GM19025 (cell line): ENCODE measurements around the gene PPP2R3A.

Source experiments
- ATAC-seq: cut with Tn5 transposase; IDR thresholded peaks from one replicate; pipeline ENCODE4 v1.9.1; 2021; ENCODE audit warnings: mild to moderate bottlenecking, low read depth, moderate library complexity; ENCODE audit not compliant: unreplicated experiment

The PPP2R3A gene

DNA sequence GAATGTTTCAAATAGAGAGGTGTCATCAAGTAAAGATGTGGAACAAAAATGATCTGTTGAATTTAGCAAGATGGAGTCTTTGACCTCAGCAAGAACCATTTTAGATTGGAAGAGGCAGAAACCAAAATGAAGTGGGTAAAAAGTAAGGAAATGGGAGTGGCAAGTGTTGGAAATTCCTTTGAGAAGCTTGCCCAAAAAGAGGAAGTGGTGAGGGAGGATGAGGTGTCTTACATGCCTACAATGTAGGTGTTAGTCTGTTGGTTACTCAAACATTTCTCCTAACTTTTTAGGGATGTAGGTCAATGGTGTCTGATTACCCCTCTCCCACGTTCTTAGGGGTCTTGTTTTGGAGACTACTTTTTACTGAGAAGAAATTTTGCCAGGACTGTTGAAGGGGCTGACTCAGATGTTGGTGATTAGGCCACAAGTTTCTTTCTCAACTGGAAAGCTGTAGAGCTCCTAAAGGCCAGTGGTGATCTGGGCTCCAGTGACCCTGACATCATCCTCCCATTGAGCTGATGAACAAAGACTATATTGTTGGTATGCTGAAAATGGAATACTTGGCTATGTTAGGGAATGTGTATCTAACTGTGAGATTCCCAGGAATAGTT is 5.1 kb downstream of the PPP2R3A start:
- no peak for ATAC-seq

DNA sequence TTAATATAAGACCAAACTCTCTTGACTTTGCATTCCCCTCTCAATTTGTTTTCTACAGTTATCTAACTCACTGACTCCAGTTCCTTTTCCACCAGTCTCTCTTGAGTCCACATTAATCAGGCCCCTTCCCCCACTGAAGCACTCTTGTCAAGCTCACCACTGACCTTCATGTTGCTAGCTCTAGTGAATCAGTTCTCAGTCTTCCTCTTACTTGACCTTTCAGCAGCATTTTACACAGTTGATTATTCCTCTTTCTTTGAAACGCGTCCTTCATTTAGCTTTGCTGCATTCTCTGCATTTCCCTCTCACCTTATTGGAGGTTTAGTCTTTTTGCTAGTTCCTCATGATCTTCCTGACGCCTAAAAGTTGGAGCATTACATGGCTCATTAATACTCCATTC is 8.3 kb downstream of the PPP2R3A start:
- ATAC-seq = no peak

- ATAC-seq = no peak
These were observed 9.5 kb downstream of the PPP2R3A start for GRCh38 chr3:135975053-135975452.

DNA sequence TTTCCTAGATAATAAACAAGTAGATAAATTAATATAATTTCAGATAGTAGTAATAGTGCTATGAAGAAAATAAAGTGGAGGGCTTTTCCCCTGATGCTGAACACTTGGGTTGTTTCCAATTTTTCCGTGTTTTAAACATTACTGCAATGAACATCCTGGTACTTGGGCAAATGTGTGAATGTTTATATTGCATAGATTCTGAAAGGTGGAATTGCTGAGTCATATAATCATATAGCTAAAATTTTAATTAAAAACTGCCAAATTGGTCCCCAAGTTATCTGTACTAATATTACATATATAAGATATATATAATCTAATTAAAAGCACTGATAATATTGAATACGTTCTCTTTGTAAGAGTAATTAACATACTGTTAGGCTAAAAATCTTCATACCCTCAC is 10.0 kb downstream of the PPP2R3A start:
- no peak for ATAC-seq

- no peak for ATAC-seq
These were observed 14.8 kb downstream of the PPP2R3A start for GRCh38 chr3:135980343-135980742.

DNA sequence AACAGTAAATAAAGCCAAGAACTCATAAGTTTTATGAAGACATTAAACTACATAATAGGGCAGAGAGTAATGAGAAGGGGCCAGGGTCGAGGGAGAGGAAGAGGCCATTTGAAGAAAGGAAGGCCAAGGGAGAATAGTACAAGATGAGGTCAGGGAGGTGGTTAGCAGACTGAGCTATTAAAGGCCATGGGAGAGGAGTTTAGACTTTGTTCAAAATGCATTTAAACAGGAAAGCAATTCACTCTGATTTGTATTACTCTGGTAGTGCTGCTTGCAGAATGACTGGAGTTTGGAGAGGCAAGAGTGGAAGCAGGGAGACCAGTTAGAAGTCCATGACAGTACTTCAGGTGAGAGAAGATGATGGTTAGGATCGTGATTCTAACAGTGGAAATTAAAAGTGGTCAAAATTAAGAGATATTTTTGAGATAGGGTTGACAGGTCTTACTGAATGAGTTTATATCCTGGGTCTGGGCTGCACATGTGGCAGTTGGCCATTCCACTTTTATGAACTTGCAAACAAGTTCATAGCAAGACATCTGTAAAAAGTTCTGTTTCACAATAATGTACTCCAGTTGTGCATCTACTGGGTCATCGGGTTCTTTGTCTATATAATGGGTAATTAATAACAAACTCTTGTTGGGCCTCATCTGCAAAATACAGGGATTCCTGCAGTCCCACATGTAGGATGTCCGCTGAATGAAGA is 16.3 kb downstream of the PPP2R3A start:
- no peak for ATAC-seq

DNA sequence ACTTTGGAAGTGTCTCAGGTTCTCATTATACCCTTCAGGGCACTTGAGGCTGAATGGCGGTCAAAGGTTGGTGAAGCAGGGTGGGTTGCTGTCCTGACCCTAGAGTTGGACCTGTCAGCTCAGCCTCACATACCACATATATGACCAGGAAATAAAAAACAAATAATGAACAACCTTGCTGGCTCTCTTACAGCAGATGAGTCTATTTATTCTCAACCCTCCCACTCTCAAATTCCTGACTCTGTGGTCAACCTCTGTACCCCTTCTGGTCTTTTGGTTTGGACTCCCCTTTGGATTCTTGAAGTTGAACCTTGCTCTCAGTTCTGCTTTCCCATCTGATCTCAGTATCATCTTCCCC is 16.9 kb downstream of the PPP2R3A start:
- ATAC-seq = no peak

DNA sequence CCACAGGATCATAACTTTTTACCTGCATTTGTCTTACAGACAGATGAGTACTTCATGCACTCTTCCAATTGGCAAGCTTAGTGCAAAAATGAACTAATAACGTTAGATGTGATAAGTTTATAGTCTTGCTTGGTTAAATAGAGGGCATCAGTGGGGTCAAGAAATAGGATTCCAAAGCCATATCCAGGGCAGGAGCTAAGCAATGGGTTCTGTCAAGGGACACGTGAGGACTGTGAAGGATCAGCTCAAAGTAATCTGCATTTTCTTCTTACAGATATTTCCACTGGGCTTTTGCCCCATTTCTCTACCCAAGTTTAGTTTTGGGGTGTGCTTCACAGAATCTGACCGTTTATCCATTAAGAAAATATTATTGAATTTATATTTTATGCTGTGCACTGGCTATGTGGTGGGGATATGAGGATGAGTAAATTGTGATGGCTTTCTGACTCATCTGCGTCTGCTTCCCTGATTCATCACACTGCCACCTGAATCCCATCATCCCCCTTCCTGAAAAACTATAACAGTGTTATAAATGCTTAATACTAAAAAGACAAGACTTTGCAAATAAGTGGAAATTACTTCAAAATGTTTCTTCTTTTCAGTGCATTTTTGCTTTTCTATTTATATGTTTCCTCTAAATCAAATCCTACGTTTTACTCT is 17.5 kb downstream of the PPP2R3A start:
- ATAC-seq = no peak

DNA sequence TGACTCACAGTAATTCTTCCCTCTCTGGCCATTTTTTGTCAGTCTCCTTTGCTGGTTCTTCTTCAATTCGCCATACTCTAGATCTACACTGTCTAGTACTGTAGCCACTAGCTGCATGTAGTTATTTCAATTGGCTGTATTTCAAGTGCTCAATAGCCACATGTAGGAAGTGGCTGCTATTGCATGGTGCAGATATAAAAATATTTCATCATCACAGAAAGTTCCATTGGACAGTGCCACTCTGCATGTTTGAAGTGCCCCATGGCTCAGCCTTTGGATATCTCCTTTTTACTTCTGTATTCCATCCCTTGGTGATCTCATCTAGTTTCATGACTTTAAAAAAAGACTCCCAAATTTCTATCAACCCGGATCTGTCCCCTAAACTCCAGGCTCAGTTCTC is 22.1 kb downstream of the PPP2R3A start:
- no peak for ATAC-seq

DNA sequence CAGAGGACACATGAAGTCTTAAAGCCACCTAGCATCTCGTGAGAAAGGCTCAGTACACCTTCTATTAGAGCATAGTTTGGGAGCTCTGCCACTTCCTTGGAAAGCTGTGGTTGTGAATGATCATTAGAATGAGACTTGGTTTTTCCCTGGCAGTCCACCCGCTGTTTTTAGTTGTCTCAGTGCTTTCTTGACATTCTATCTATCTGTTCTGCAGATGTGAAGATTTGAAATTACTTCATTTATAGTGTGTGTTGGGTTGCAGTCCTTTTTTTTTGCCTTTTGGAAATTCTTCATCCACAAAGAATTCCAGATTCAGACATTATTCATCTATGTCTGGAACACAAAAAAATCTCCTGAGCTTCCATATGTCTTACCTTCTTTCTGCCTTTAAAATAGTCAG is 23.7 kb downstream of the PPP2R3A start:
- no peak for ATAC-seq

GRCh38 chr3:135990903-135991302 is 25.4 kb downstream of the PPP2R3A start:
- no peak for ATAC-seq

DNA sequence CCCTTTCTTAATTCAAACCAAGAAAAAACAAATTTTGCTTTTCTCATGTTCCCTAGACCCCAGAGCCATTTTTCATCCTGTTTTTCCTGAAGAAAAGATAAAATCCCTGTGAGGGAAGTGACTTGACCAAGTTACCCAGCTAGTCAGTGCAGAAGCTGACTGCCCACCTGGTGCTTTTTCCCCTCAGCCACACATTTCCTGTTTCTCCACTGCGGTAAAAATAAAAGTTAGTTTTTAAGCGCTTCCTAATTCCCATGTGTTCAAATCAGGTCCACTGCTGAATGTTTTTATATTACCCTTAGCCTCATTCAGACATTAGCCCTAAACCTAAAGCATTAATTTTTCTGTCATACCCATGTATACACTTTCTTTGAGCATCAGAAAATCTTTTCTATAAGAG is 26.1 kb downstream of the PPP2R3A start:
- no peak for ATAC-seq

DNA sequence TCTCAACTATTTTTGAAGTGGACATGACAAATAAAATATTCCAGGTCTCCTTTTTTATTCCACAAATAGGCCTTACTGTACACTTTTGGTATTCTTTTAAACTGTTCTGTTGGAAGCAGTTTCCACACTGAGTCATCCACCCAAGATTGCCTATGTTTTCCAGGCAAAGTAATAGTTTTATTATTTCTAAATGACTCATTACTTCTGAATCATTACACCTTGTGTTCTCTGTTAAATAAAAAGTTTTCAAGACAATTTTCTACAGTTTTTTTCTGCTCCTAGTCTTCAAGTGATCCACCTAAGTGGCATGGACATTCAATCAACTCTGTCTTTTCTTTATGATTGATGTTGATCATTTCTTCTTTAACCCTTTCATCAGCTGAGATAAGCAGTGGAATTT is 26.5 kb downstream of the PPP2R3A start:
- no peak for ATAC-seq

- no peak for ATAC-seq
These were observed 29.3 kb downstream of the PPP2R3A start for GRCh38 chr3:135994708-135995337.

DNA sequence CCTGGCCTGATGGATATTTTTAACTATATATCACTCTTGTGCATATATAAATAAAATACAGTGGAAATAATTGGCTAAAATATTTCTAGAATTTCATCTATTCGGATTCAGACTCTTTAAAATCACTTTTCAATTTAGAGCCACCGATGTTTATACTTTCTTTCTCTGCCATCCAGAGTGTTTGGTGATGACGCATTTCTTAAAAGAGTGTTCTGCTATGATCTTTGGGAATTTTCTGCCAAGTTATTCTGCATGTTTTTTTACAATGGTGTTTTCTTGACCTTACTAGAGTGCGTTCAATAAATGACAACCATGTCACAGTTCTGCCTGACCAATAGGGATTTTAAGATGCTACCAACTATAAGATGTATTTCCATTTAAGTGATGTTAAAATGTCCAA is 30.2 kb downstream of the PPP2R3A start:
- ATAC-seq = no peak

- ATAC-seq = no peak
These were observed 32.2 kb downstream of the PPP2R3A start for GRCh38 chr3:135997554-135998320.

DNA sequence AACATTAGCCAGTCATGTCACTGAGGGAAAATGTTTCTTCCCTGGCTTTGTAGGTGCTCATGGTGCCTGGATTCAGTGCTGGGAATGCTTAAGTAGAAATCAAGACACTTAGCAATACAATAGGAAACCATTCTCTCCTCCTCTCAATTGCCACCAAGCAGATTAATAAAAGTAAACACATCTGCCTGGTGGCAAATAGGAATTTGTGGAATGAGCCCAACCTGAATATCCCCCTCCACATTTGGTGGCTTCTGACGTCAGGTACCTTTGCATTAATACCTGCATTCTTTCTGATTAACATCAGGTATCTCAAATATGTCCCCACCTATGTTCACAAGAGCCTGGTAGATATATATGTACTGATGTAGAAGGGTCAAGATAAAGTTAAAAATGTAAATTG is 42.7 kb downstream of the PPP2R3A start:
- no peak for ATAC-seq

DNA sequence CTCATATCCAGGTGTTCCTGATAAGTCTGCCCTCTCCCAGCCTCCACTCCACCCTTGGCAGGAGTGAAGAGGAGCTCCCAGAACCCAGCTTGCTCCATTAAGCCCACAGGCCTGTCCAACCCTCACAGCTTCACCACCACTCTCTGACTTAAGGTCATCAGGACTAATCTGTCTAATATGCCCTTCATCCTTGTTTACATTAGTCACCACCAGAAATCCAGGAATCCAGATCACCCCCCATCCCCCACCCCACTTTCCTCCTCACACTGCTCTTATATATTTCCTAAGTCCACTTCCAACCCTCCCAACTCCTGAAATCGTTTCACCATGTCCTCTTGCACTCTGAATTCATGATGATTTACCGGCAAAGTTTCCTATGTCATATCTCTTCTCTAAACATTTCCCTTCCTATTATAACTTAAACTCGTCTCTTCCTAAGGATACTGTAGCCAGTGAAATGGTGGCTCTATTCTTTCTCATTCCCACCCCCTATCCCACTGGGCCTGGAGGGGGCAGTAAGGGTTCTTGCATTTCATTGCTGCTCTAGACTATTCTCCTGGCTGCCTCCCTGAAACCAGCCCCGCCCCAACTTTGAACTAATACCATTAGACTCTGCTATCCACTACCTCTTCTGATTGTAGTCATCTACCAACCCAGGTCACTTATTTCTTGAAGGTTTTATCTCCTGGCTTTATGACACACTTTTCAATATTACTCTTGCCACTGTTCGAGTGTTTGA is 43.4 kb downstream of the PPP2R3A start:
- no peak for ATAC-seq

DNA sequence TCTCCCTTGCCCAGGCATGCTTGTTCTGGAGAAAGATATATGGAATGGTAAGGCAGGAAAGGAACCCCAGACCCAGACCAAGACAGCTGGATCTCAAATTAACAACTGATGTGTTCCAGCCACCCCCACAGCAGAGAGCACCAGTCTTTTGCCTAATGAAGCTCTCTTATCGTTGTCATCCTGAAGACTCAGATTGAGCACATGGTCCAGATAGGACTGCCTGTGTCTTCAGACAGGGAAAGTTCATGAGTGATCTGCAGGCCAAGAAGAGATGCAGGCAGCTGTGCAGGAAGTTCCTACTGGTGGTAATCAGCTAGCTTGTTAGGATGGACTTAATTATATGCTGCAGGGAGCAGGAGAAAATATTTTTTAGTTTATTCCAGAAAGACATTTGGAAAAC is 53.3 kb downstream of the PPP2R3A start:
- ATAC-seq = no peak

DNA sequence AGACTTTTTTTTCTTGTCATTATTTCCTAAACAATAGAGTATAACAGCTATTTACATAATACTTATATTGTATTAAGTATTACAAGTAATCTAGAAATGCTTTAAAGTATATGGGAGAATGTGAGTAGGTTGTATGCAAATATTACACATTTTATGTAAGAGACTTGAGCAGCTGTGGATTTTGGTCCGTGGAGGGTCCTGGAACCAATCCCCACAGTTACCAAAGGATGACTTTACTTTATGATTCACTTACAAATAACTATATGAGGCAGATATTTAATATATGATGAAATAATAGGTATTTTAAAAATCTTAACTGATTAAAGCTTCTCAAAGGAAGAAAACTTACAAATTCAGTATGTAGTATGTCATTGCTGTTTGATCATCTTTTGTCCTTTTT is 56.3 kb downstream of the PPP2R3A start:
- ATAC-seq = no peak
